Calu3 (cell line): ENCODE measurements around the gene ITM2B. TPM values are rescaled to one million over a fixed set of nuclear protein-coding genes. Genes with fewer than 3 reads are reported as not detected.

ENCODE experiments used
- BruUV-seq: library from RNA; stranded (reverse); fragments of 400-500 nt; replicated peaks from 2 replicates; lab custom pipeline; 2021; lab: Mats Ljungman, UMichigan
- CTCF ChIA-PET: fragments of 300-600 bp; sonication (Branson Sonifier 250); formaldehyde crosslinking; loops from one replicate; lab custom pipeline; 2022; ENCODE audit warnings: antibody characterized with exemption; lab: Charles Lee
- DNase-seq: peaks from one replicate; pipeline ENCODE4 v3.0.0; 2022
- H3K27ac Mint-ChIP-seq: one replicate; pipeline ENCODE4 v1.8.0; 2022; ENCODE audit warnings: mixed read lengths; ENCODE audit not compliant: unreplicated experiment
- H3K27me3 Mint-ChIP-seq: one replicate; pipeline ENCODE4 v1.8.0; 2022; ENCODE audit warnings: mixed read lengths; ENCODE audit not compliant: unreplicated experiment
- H3K36me3 Mint-ChIP-seq: one replicate; pipeline ENCODE4 v1.8.0; 2022; ENCODE audit warnings: mild to moderate bottlenecking, moderate library complexity, mixed read lengths; ENCODE audit not compliant: insufficient read depth, unreplicated experiment
- H3K4me1 Mint-ChIP-seq: one replicate; pipeline ENCODE4 v1.8.0; 2022; ENCODE audit warnings: mild to moderate bottlenecking, low read depth, mixed read lengths; ENCODE audit not compliant: unreplicated experiment
- H3K4me3 Mint-ChIP-seq: one replicate; pipeline ENCODE4 v1.8.0; 2022; ENCODE audit warnings: mild to moderate bottlenecking, low read depth, moderate library complexity, mixed read lengths; ENCODE audit not compliant: unreplicated experiment
- H3K9me3 Mint-ChIP-seq: one replicate; pipeline ENCODE4 v1.8.0; 2022; ENCODE audit warnings: low read depth, mixed read lengths; ENCODE audit not compliant: unreplicated experiment
- intact Hi-C: fragments of 100-400 bp; cut with micrococcal nuclease; formaldehyde crosslinking; loops from one replicate; pipeline ENCODE4 v1.10.0; 2022; ENCODE audit not compliant: unreplicated experiment
- total RNA-seq: library from RNA; stranded (reverse); gene quantifications from 2 replicates; pipeline ENCODE4 v1.2.3, GENCODE V29; 2022
- TF ChIP-seq, protein P1 (sequence below): fragments of 200-600 bp; IDR thresholded peaks from one replicate; pipeline ENCODE4 v1.8.0; 2022; ENCODE audit warnings: antibody characterized with exemption; ENCODE audit not compliant: unreplicated experiment

ITM2B gene
- total RNA-seq, 1 experiment from 2014 or later: 362 TPM

DNA sequence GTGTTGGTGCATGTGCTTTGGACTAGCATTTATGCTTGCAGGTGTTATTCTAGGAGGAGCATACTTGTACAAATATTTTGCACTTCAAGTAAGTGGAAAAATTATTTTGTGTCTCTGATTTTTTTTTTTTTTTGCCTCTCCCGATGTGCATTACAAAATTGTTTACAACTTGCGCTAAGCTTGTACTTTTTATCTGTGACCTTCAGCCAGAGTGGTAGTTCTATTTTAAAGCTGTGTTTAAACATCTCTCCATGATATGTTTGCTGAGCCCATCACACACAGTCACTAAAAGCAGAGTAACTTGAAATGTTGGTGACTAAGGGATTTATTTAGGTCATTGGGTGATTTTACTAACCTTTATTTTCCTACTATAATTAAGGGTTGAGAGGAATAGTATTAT, 20.8 kb downstream of the ITM2B start:
- intact Hi-C loops: no loop called here
- BruUV-seq: no TSS peak
- CTCF ChIA-PET: no interaction called here
- no peaks in the 10 kb centered on the region for H3K9me3 Mint-ChIP-seq
- H3K36me3 Mint-ChIP-seq: peaks cover 13% of the 10 kb centered on the region
- H3K27ac Mint-ChIP-seq: no peak overlapping the region
- H3K4me1 Mint-ChIP-seq: peaks cover 9% of the 10 kb centered on the region
- TF ChIP-seq, protein P1, sequence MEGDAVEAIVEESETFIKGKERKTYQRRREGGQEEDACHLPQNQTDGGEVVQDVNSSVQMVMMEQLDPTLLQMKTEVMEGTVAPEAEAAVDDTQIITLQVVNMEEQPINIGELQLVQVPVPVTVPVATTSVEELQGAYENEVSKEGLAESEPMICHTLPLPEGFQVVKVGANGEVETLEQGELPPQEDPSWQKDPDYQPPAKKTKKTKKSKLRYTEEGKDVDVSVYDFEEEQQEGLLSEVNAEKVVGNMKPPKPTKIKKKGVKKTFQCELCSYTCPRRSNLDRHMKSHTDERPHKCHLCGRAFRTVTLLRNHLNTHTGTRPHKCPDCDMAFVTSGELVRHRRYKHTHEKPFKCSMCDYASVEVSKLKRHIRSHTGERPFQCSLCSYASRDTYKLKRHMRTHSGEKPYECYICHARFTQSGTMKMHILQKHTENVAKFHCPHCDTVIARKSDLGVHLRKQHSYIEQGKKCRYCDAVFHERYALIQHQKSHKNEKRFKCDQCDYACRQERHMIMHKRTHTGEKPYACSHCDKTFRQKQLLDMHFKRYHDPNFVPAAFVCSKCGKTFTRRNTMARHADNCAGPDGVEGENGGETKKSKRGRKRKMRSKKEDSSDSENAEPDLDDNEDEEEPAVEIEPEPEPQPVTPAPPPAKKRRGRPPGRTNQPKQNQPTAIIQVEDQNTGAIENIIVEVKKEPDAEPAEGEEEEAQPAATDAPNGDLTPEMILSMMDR: no peak
- H3K27me3 Mint-ChIP-seq: no peaks in the 10 kb centered on the region
- no peak for DNase-seq
- no peak overlapping the region for H3K4me3 Mint-ChIP-seq

DNA sequence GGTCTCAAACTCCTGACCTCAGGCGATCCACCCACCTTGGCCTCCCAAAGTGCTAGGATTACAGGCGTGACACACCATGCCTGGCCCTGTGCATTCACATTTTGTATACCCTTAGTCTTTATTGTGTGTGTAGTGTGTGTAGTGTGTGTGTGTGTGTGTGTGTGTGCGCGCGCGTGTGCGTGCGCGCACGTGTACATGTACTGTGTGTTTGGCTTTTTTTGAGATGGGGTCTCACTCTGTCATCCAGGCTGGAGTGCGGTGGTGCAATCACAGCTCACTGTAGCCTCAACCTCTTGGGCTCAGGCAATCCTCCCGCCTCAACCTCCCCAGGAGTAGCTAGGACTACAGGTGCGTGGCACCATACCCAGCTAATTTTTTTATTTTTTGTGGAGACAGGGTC, 22.1 kb downstream of the ITM2B start:
- BruUV-seq: no TSS peak
- no peak overlapping the region for H3K27ac Mint-ChIP-seq
- no peak for DNase-seq
- no peak overlapping the region for H3K4me3 Mint-ChIP-seq
- no peaks in the 10 kb centered on the region for H3K27me3 Mint-ChIP-seq
- H3K36me3 Mint-ChIP-seq: peaks cover 20% of the 10 kb centered on the region
- peaks cover 9% of the 10 kb centered on the region for H3K4me1 Mint-ChIP-seq
- CTCF ChIA-PET: interaction anchor here (0.7 kb wide), 2 partner anchors 41 to 189 kb away, joined by 3 to 4 read pairs; no protein-coding TSS in a partner anchor
- TF ChIP-seq, protein P1: no peak
- H3K9me3 Mint-ChIP-seq: no peaks in the 10 kb centered on the region
- intact Hi-C loops: no loop called here

DNA sequence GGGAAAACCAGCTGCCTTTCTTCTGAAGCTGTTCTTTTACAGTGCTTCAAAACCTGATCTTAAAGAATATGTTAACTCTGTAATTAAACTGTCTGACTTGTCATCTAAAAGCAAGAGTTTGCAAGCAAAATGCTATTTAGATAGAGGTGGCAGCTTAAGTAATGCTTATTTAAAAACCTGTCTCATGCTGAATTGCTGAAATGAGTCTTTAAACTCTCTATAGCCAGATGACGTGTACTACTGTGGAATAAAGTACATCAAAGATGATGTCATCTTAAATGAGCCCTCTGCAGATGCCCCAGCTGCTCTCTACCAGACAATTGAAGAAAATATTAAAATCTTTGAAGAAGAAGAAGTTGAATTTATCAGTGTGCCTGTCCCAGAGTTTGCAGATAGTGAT, 22.9 kb downstream of the ITM2B start:
- no peaks in the 10 kb centered on the region for H3K9me3 Mint-ChIP-seq
- TF ChIP-seq, protein P1: no peak
- peaks cover 27% of the 10 kb centered on the region for H3K36me3 Mint-ChIP-seq
- CTCF ChIA-PET: interaction anchor here (0.6 kb wide), 1 partner anchor 107 kb away, joined by 3 read pairs; no protein-coding TSS in a partner anchor
- H3K4me1 Mint-ChIP-seq: peaks cover 9% of the 10 kb centered on the region
- no peak overlapping the region for H3K27ac Mint-ChIP-seq
- no peak for DNase-seq
- H3K4me3 Mint-ChIP-seq: no peak overlapping the region
- intact Hi-C loops: no loop called here
- no peaks in the 10 kb centered on the region for H3K27me3 Mint-ChIP-seq
- BruUV-seq: no TSS peak

DNA sequence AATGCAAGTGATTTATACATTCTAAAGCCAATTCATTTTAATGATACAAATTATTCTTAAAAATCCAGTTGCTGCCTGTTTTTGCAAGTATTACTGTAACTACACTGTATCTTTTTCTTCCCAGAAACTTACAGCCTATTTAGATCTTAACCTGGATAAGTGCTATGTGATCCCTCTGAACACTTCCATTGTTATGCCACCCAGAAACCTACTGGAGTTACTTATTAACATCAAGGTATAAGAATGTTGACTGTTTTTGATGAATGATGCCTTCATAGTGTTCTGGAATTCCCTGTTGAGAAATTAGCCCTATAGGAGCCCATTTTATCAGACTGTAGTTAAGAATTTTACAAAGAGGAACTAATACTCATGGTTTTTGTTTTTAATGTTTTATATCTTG, 25.0 kb downstream of the ITM2B start:
- no TSS peak for BruUV-seq
- Mint-ChIP-seq H3K4me1 (peaks cover 18% of the 10 kb centered on the region), H3K27ac (peak overlapping the region; percentile 50), H3K4me3 (no peak overlapping the region), H3K27me3 (no peaks in the 10 kb centered on the region), H3K9me3 (no peaks in the 10 kb centered on the region), H3K36me3 (peaks cover 39% of the 10 kb centered on the region)
- CTCF ChIA-PET: no interaction called here
- TF ChIP-seq, protein P1: no peak
- intact Hi-C loops: no loop called here
- no peak for DNase-seq
